Dedifferentiated amniotic fluid mesenchymal stem cell (primary cell): ENCODE results near the gene IFRD2.
"Not testable (repeated sequence)": the region's sequence is repeated elsewhere in the genome, so short reads cannot be mapped to it uniquely, and the experiment has no call there.

Experiments
- DNase-seq: peaks from one replicate; pipeline ENCODE4 v3.0.0-alpha.2; 2016; ENCODE audit errors: extremely low spot score

IFRD2 gene

GRCh38 chr3:50251220-50251619 is 41.0 kb downstream of the IFRD2 start:
- no peak for DNase-seq

GRCh38 chr3:50250514-50250913 is 41.7 kb downstream of the IFRD2 start:
- DNase-seq, result no peak

GRCh38 chr3:50249457-50249856 is 42.8 kb downstream of the IFRD2 start:
- DNase-seq, result no peak

GRCh38 chr3:50248387-50248786 is 43.8 kb downstream of the IFRD2 start:
- DNase-seq, result no peak

GRCh38 chr3:50246517-50246954 is 45.7 kb downstream of the IFRD2 start:
- peak; percentile 83 for DNase-seq

- peak; percentile 86 for DNase-seq
Measured at GRCh38 chr3:50245831-50246516, 46.3 kb downstream of the IFRD2 start.

GRCh38 chr3:50245251-50245745 is 46.9 kb downstream of the IFRD2 start:
- no peak for DNase-seq

- not testable (repeated sequence) for DNase-seq
Measured at GRCh38 chr3:50244813-50245212, 47.4 kb downstream of the IFRD2 start.

- DNase-seq, result no peak
Measured at GRCh38 chr3:50243543-50243895, 48.7 kb downstream of the IFRD2 start.

GRCh38 chr3:50242851-50243542 is 49.2 kb downstream of the IFRD2 start:
- no peak for DNase-seq

GRCh38 chr3:50242381-50242770 is 49.9 kb downstream of the IFRD2 start:
- DNase-seq, result no peak

GRCh38 chr3:50241713-50242380 is 50.4 kb downstream of the IFRD2 start:
- DNase-seq, result no peak

GRCh38 chr3:50241163-50241562 is 51.1 kb downstream of the IFRD2 start:
- DNase-seq, result no peak

GRCh38 chr3:50239649-50240048 is 52.6 kb downstream of the IFRD2 start:
- DNase-seq, result no peak

GRCh38 chr3:50238549-50239026 is 53.6 kb downstream of the IFRD2 start:
- DNase-seq, result no peak

GRCh38 chr3:50237754-50238548 is 54.3 kb downstream of the IFRD2 start:
- peak; percentile 74 for DNase-seq
